ENCODE results near the gene GAS2L1. TPM values are rescaled to one million over a fixed set of nuclear protein-coding genes. Genes with fewer than 3 reads are reported as not detected.

The GAS2L1 gene
- total RNA-seq, 2 donors from 2014 or later = 0.43 TPM; not detected in 1

GRCh38 chr22:29331658-29332300, 25.3 kb downstream of the GAS2L1 start:
- Mint-ChIP-seq H3K9me3 (no peaks in the 10 kb centered on the region), H3K4me3 (no peak overlapping the region), H3K27ac (no peak overlapping the region), H3K36me3 (no peaks in the 10 kb centered on the region), H3K4me1 (ENCODE audit: low read depth in 2 of 2) (peaks cover 0 to 3% of the 10 kb centered on the region in 2 donors), H3K27me3 (no peaks in the 10 kb centered on the region)
- no peak for ATAC-seq
- no peak for DNase-seq (ENCODE audit: low spot score)

DNA sequence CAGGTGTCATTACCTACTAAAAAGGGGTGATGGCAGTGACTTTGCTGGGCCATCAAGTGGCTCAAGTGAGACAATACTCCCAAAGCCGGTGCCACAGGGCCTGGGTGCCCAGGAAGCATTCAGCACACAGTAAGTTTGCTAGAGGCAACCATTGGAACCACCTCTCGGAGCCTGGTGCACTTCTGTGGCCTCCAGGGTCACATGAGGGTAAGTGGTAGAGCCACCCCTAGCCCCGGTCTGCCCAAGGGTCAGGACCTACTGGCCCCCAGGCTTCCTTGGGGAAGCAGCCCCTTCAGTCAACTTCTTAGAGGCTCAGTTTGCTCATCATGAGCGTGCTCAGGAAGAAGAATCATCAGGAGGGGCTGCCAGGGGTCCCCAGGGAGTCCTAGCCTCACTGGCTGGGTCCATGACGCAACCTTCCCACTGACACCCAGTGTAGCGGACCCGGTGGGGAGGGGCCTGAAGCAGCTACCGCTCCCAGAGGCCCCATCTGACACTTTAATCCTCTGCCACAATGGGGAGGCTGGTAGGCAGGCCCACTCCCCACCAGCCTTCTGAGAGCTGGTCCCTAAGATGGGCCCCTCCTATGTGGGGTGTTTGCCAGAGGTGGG, 26.5 kb downstream of the GAS2L1 start:
- H3K4me1 Mint-ChIP-seq (ENCODE audit: low read depth in 2 of 2) = peaks cover 0 to 3% of the 10 kb centered on the region in 2 donors
- no peak overlapping the region for H3K27ac Mint-ChIP-seq
- no peak overlapping the region for H3K4me3 Mint-ChIP-seq
- no peaks in the 10 kb centered on the region for H3K9me3 Mint-ChIP-seq
- ATAC-seq (no peak), DNase-seq (ENCODE audit: low spot score) (no peak)
- H3K27me3 Mint-ChIP-seq = no peaks in the 10 kb centered on the region
- peaks cover 3% of the 10 kb centered on the region for H3K36me3 Mint-ChIP-seq

DNA sequence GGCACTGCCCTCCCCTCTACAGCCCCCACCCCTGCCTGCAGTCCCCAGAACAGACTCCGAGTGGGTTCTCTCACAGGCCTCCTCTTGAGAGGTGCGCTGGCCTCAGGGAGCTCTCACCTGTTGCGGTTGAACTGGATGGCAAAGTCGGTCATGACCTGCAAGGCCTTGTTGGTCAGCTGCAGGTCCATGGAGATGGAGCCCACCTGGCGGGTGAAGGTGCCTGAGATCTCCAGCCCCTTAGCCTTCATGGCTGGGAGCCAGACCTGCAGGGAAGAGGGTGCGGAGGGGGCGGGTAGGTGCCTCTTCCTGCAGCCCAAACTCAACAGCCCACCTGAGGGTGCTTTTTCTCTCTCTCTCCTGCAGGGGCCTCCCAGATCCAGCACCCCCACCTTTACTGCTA, 27.7 kb downstream of the GAS2L1 start:
- Mint-ChIP-seq H3K27ac (no peak overlapping the region), H3K36me3 (peaks cover 7% of the 10 kb centered on the region), H3K9me3 (no peaks in the 10 kb centered on the region), H3K4me3 (no peak overlapping the region), H3K27me3 (no peaks in the 10 kb centered on the region), H3K4me1 (ENCODE audit: low read depth in 2 of 2) (peaks cover 0 to 6% of the 10 kb centered on the region in 2 donors)
- no peak for ATAC-seq
- no peak for DNase-seq (ENCODE audit: low spot score)

DNA sequence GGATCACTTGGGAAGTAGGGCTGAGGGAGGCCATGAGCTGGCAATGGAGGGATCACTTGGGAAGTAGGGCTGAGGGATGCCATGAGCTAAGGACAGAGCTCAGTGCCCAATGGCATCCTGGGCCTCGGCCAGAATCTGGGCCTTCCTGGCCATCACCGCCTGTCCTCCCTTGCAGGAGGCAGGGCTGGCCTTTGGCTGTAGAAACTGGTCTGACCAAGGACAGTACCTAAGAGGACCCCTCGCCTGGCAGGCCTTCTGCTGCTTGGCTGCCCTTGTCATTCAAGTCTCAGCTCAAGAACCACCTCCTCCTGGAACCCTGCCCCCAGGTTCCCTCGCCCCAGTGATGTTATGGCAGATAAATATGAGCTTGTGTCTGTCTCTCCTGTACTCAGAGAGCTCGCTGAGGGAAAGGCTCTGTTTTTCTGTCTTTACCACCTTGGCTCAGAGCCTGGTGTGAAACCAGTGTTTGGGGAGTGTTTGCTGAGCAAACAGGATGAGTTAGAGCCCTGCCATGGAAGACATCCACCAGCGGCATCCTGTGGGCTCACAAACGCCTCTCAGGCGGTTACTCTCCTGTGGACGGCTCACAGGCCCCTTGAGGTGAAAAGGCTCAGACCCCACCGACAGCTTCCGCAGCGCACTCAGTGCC, 28.4 kb downstream of the GAS2L1 start:
- Mint-ChIP-seq H3K36me3 (peaks cover 7% of the 10 kb centered on the region), H3K9me3 (no peaks in the 10 kb centered on the region), H3K4me3 (no peak overlapping the region), H3K27me3 (no peaks in the 10 kb centered on the region), H3K27ac (no peak overlapping the region), H3K4me1 (ENCODE audit: low read depth in 2 of 2) (peaks cover 0 to 7% of the 10 kb centered on the region in 2 donors)
- ATAC-seq (no peak), DNase-seq (ENCODE audit: low spot score) (no peak)

- Mint-ChIP-seq H3K27ac (no peak overlapping the region), H3K36me3 (peaks cover 7% of the 10 kb centered on the region)
These were observed 29.2 kb downstream of the GAS2L1 start for GRCh38 chr22:29335656-29336055.

DNA sequence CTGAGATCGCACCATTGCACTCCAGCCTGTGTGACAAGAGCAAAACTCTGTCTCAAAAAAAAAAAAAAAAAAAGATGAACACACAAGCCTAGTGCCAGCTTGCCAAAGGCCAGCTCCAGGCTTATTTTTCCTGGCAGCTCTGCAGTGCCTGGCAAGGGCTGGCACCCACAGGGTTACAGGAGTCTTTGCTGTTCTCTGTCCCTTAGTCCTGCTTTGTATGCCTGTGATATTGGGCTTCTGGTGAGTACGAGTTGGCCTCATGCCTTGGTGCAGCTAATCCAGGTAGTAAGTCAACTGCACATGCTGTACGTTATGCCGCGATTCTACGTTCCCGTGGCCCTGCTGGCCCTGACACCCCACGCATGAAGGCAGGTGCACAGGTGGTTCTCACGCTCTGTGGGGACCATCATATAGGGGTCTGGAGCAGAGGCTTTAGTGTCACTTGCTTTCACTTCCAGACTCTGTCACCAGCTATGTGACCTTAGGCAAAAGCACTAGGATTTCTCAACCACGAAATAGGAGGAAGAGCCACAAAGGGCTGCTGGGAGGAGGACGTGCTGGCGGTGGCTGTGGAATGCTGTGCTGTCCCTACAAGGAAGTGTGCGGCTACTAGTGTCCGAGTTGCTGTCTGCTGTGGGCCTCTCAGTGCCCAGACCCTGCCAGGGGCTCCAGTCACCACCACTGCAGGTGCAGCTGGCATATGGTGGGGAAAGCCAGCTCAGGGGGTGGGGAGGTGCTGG, 30.5 kb downstream of the GAS2L1 start:
- no peaks in the 10 kb centered on the region for H3K27me3 Mint-ChIP-seq
- no peak overlapping the region for H3K27ac Mint-ChIP-seq
- peaks cover 0 to 7% of the 10 kb centered on the region in 2 donors for H3K4me1 Mint-ChIP-seq (ENCODE audit: low read depth in 2 of 2)
- peaks cover 7% of the 10 kb centered on the region for H3K36me3 Mint-ChIP-seq
- H3K4me3 Mint-ChIP-seq = no peak overlapping the region
- DNase-seq (ENCODE audit: low spot score) = no peak
- no peak for ATAC-seq
- no peaks in the 10 kb centered on the region for H3K9me3 Mint-ChIP-seq

More at GRCh38 chr22:29335656-29336055, 29.2 kb downstream of the GAS2L1 start:
- Mint-ChIP-seq H3K4me1 (ENCODE audit: low read depth in 2 of 2) (peaks cover 0 to 7% of the 10 kb centered on the region in 2 donors), H3K9me3 (no peaks in the 10 kb centered on the region), H3K4me3 (no peak overlapping the region), H3K27me3 (no peaks in the 10 kb centered on the region)
- ATAC-seq (no peak), DNase-seq (ENCODE audit: low spot score) (no peak)

- Mint-ChIP-seq H3K27ac (no peak overlapping the region), H3K36me3 (peaks cover 7% of the 10 kb centered on the region), H3K4me3 (no peak overlapping the region)
These were observed 31.3 kb downstream of the GAS2L1 start for GRCh38 chr22:29337631-29338284.

GRCh38 chr22:29338398-29338797, 31.9 kb downstream of the GAS2L1 start:
- no peak overlapping the region for H3K4me3 Mint-ChIP-seq
- DNase-seq (ENCODE audit: low spot score) = no peak
- H3K9me3 Mint-ChIP-seq = no peaks in the 10 kb centered on the region
- peaks cover 7% of the 10 kb centered on the region for H3K36me3 Mint-ChIP-seq
- no peak for ATAC-seq
- peaks cover 0 to 10% of the 10 kb centered on the region in 2 donors for H3K4me1 Mint-ChIP-seq (ENCODE audit: low read depth in 2 of 2)
- no peak overlapping the region for H3K27ac Mint-ChIP-seq
- no peaks in the 10 kb centered on the region for H3K27me3 Mint-ChIP-seq

More at GRCh38 chr22:29337631-29338284, 31.3 kb downstream of the GAS2L1 start:
- H3K4me1 Mint-ChIP-seq (ENCODE audit: low read depth in 2 of 2) = peaks cover 0 to 7% of the 10 kb centered on the region in 2 donors
- ATAC-seq = no peak
- H3K27me3 Mint-ChIP-seq = no peaks in the 10 kb centered on the region
- H3K9me3 Mint-ChIP-seq = no peaks in the 10 kb centered on the region
- DNase-seq (ENCODE audit: low spot score) = no peak

DNA sequence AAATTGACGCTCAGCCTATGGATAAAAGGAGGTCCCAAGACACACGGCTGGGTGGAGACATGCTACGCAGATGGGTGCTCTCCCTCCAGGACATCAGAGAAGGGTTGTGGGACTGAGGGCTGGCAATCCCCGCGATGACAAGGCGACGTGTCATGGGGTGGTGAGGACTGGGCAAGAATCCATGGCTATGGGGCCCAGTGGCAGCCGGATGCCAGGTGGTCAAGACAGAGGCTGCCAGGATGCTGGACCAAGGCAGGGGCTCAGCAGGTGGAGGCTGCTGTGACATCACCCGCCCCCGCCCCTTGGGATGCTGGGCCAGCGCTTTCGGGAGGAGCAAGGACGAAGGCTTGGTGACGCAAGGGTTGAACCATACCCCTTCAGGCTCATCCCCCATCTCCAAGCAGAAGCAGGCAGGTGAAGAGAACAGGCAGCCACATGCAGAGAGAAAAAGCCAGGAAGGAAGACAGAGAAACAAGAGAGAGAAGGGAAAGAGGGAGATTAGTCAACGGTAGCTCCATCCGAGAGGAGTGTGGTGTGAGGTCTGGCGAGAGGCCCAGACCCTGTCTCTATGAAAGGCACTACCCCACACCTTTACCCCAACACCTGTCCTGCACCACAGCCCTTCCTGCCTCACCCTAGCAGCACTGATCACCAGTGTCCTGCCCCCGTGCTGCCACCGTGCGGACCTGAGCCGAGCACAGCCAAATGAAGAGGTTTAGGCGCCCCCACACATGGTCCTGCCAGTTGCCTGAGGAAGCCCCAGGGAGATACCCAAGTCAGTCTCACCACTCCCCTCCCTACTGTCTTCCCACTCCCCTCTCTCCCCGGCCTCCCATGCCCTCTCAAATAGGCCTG, 33.2 kb downstream of the GAS2L1 start:
- Mint-ChIP-seq H3K27ac (no peak overlapping the region), H3K9me3 (no peaks in the 10 kb centered on the region), H3K27me3 (no peaks in the 10 kb centered on the region), H3K4me3 (no peak overlapping the region), H3K4me1 (ENCODE audit: low read depth in 2 of 2) (peaks cover 0 to 10% of the 10 kb centered on the region in 2 donors), H3K36me3 (peaks cover 7% of the 10 kb centered on the region)
- DNase-seq (ENCODE audit: low spot score) (no peak), ATAC-seq (no peak)

DNA sequence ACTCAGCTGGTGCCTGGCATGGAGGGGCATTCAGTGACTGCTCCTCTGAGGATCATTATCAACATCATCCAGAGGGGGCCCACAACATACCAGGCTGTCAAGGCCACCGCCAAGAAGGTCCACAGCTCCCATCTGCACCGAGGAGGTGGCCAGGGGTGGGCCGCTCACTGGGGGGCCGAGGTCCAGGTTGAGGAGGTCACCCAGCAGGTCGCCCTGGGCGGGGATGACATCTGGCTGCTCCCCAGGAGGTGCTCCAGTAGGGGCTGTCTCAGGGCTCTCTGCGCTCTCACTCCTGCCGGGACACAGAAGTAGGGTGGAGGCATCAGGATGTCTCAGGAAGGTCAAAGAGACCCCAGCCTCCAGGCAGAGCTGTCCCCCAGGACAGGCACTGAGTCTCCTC, 34.1 kb downstream of the GAS2L1 start:
- H3K4me3 Mint-ChIP-seq = no peak overlapping the region
- no peaks in the 10 kb centered on the region for H3K27me3 Mint-ChIP-seq
- H3K36me3 Mint-ChIP-seq = peaks cover 7% of the 10 kb centered on the region
- no peak overlapping the region for H3K27ac Mint-ChIP-seq
- H3K9me3 Mint-ChIP-seq = no peaks in the 10 kb centered on the region
- H3K4me1 Mint-ChIP-seq (ENCODE audit: low read depth in 2 of 2) = peaks cover 0 to 10% of the 10 kb centered on the region in 2 donors
- ATAC-seq (no peak), DNase-seq (ENCODE audit: low spot score) (no peak)

- Mint-ChIP-seq H3K27me3 (no peaks in the 10 kb centered on the region), H3K9me3 (no peaks in the 10 kb centered on the region), H3K36me3 (peaks cover 7% of the 10 kb centered on the region), H3K4me1 (ENCODE audit: low read depth in 2 of 2) (peaks cover 0 to 8% of the 10 kb centered on the region in 2 donors), H3K4me3 (no peak overlapping the region), H3K27ac (no peak overlapping the region)
- no peak for DNase-seq (ENCODE audit: low spot score)
- no peak for ATAC-seq
These were observed 34.8 kb downstream of the GAS2L1 start for GRCh38 chr22:29341056-29341848.

- no peaks in the 10 kb centered on the region for H3K9me3 Mint-ChIP-seq
- H3K27ac Mint-ChIP-seq = no peak overlapping the region
- no peak for ATAC-seq
- DNase-seq (ENCODE audit: low spot score) = no peak
- peaks cover 0 to 8% of the 10 kb centered on the region in 2 donors for H3K4me1 Mint-ChIP-seq (ENCODE audit: low read depth in 2 of 2)
- no peak overlapping the region for H3K4me3 Mint-ChIP-seq
- H3K36me3 Mint-ChIP-seq = peaks cover 7% of the 10 kb centered on the region
- no peaks in the 10 kb centered on the region for H3K27me3 Mint-ChIP-seq
These were observed 35.3 kb downstream of the GAS2L1 start for GRCh38 chr22:29341849-29342127.

Measured in natural killer cell treated with Interleukin-12 subunit alpha and Interleukin-12 subunit beta and Interleukin-15 and Interleukin-18, amount 100 ng/mL, for 72 hours (primary cell).